ENCODE data around the gene KYAT1. TPM values are rescaled to one million over a fixed set of nuclear protein-coding genes. Genes with fewer than 3 reads are reported as not detected.
"Not testable (repeated sequence)": the region's sequence is repeated elsewhere in the genome, so short reads cannot be mapped to it uniquely, and the experiment has no call there.

KYAT1 gene
- total RNA-seq, 4 donors from 2014 or later: 7.4 to 9.0 (median 8.6) TPM

- not testable (repeated sequence) for H3K4me3 ChIP-seq, H3K4me1 ChIP-seq, H3K36me3 ChIP-seq, H3K27me3 ChIP-seq, H3K9me3 ChIP-seq
- DNase-seq (ENCODE audit: low spot score in 2 of 2): peak in 1 of 2 donors; percentile 60
- H3K27ac ChIP-seq: peak overlapping the region in 2 of 4 donors; percentile 38 to 61
- peak; percentile 50 to 74 (median 54) for TF ChIP-seq CTCF (IDR thresholded peaks at IDR 0.05)
- WGBS, 2 donors: 55 to 57% methylated on average over 10 of the region's 10 CpGs
Measured at GRCh38 chr9:128851779-128852600, 29.8 kb downstream of the KYAT1 start.

DNA sequence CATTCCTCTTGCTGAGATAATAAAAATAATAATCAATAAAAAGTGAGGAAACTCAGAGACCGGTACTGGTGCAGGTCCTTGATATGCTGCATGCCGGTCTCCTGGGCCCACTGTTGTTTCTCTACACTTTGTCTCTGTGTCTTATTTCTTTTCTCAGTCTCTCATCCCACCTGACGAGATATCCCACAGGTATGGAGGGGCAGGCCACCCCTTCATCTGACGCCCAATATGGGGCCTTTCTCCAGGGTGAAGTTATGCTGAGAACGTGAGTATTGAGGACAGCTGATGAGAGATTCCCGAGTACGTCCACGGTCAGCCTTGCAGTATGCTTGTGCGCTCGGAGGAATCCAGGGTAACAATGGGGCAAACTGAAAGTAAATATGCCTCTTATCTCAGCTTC is 30.7 kb downstream of the KYAT1 start:
- H3K4me3 ChIP-seq; H3K36me3 ChIP-seq; H3K9me3 ChIP-seq; H3K4me1 ChIP-seq; H3K27me3 ChIP-seq; DNase-seq (ENCODE audit: low spot score in 2 of 2): not testable (repeated sequence)
- H3K27ac ChIP-seq: peak overlapping the region in 1 of 4 donors; percentile 61
- WGBS, 2 donors: 76 to 87% methylated on average over 10 of the region's 10 CpGs

GRCh38 chr9:128847803-128848202 is 33.9 kb downstream of the KYAT1 start:
- TF ChIP-seq EP300 (IDR thresholded peaks at IDR 0.05): no peak
- TF ChIP-seq POLR2A (IDR thresholded peaks at IDR 0.05): no peak
- TF ChIP-seq CTCF (IDR thresholded peaks at IDR 0.05): no peak
- 89 to 95% methylated on average over 1 of the region's 1 CpG for WGBS, 2 donors
- DNase-seq (ENCODE audit: low spot score in 2 of 2): no peak
- Histone ChIP-seq H3K9me3 (peaks cover 0 to 8% (median 0%) of the 10 kb centered on the region in 4 donors), H3K4me3 (no peak overlapping the region), H3K27me3 (no peaks in the 10 kb centered on the region), H3K27ac (no peak overlapping the region), H3K36me3 (peaks cover 0 to 15% (median 0%) of the 10 kb centered on the region in 3 donors), H3K4me1 (no peaks in the 10 kb centered on the region)

DNA sequence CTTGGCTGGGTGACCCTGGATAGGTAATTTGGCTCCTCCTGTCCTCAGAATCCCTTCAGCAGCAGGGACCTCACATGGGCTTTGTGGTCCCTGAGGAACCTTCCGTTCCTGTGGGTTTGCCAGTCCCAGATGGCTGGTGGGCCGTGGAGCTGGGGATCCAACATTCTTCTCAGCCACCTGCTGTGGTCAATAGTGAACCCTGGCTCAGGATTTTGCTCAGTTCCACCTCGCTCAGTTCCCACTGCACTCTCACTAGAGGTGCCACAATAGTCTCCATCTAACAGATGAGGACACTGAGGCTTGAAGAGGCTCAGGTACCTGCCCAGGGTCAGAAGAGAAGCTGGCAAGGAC is 35.1 kb downstream of the KYAT1 start:
- no peak for TF ChIP-seq POLR2A (IDR thresholded peaks at IDR 0.05)
- TF ChIP-seq CTCF (IDR thresholded peaks at IDR 0.05): no peak
- no peak for TF ChIP-seq EP300 (IDR thresholded peaks at IDR 0.05)
- H3K4me1 ChIP-seq: no peaks in the 10 kb centered on the region
- no peak overlapping the region for H3K4me3 ChIP-seq
- WGBS, 2 donors: 89 to 92% methylated on average over 3 of the region's 3 CpGs
- no peak for DNase-seq (ENCODE audit: low spot score in 2 of 2)
- peaks cover 0 to 8% (median 0%) of the 10 kb centered on the region in 4 donors for H3K9me3 ChIP-seq
- H3K36me3 ChIP-seq: peaks cover 0 to 27% (median 0%) of the 10 kb centered on the region in 3 donors
- H3K27me3 ChIP-seq: no peaks in the 10 kb centered on the region
- no peak overlapping the region for H3K27ac ChIP-seq

DNA sequence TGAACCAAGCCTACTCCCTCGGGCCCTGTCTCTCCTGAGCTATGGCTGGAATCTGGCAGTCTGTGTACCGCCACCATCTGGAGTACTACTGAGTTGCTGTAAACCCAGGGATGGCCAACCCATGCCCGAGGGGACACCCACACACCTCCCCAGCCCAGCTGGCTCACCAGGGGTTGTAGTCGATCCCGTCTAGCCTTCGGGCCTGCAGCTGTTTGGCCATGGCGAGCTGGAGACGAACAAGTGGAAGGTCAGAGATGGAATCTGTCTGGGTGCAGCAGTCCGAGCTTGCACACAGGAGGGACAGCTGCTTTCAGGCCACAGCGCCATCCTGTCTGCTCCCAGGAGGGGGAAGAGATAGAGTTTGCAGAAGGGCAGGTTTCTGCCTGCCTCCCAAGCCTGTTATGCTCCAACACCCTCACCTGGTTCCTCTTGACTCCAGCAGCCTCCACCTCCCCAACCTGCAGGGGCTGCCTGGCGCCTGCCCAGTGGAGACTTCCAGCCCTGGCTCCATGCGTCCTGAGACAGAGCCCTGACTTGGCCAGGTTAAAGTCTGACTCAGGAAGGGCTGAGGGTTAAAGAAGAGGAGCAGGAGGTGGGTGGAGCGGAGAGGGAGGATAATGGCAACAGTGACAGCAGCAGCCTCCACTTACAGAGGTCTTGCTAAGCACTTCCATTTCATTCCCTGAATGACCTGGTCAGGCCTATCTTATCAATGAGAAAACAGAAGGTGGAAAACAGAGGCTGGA is 36.4 kb downstream of the KYAT1 start:
- Histone ChIP-seq H3K27me3 (no peaks in the 10 kb centered on the region), H3K4me1 (no peaks in the 10 kb centered on the region), H3K9me3 (peaks cover 0 to 3% (median 0%) of the 10 kb centered on the region in 4 donors), H3K36me3 (peaks cover 0 to 37% (median 0%) of the 10 kb centered on the region in 3 donors), H3K4me3 (no peak overlapping the region), H3K27ac (no peak overlapping the region)
- no peak for DNase-seq (ENCODE audit: low spot score in 2 of 2)
- TF ChIP-seq CTCF (IDR thresholded peaks at IDR 0.05): no peak
- TF ChIP-seq EP300 (IDR thresholded peaks at IDR 0.05): no peak
- TF ChIP-seq POLR2A (IDR thresholded peaks at IDR 0.05): no peak
- WGBS, 2 donors: 64% methylated on average over 12 of the region's 13 CpGs

GRCh38 chr9:128843171-128843570 is 38.6 kb downstream of the KYAT1 start:
- 95 to 98% methylated on average over 7 of the region's 7 CpGs for WGBS, 2 donors

More at GRCh38 chr9:128843171-128843570, 38.6 kb downstream of the KYAT1 start:
- not testable (repeated sequence) for DNase-seq (ENCODE audit: low spot score in 2 of 2); H3K9me3 ChIP-seq; H3K27ac ChIP-seq; H3K4me1 ChIP-seq; H3K27me3 ChIP-seq; H3K4me3 ChIP-seq
- peaks cover 0 to 50% (median 0%) of the 10 kb centered on the region in 3 donors for H3K36me3 ChIP-seq

Data from tibial nerve (tissue), 4 donors.